ENCODE data around the gene SUSD4.

The SUSD4 gene

GRCh38 chr1:223228201-223228600, 135.8 kb downstream of the SUSD4 start:
- DNase-seq (ENCODE audit: low read depth) = no peak

GRCh38 chr1:223227486-223228196, 136.3 kb downstream of the SUSD4 start:
- no peak for DNase-seq (ENCODE audit: low read depth)

DNA sequence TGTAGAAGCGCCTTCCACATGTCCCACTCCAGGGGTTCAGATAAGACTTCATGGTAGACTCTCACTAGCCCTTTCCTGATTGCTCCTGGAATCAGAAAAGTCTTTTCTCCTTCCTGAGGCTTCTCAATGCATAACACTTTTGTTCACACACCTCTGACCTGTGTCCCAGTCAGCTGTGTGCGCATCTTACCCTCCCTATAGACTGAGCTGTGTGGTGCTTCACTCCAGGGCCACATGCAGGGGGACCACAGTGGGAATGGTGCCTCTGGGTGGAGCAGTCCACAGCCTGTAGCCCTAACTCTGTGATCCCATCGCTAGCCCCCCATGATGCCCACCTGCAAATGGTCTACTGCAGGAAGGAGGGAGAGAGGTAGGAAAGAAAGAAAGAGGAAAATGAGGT, 136.9 kb downstream of the SUSD4 start:
- no peak for DNase-seq (ENCODE audit: low read depth)

DNA sequence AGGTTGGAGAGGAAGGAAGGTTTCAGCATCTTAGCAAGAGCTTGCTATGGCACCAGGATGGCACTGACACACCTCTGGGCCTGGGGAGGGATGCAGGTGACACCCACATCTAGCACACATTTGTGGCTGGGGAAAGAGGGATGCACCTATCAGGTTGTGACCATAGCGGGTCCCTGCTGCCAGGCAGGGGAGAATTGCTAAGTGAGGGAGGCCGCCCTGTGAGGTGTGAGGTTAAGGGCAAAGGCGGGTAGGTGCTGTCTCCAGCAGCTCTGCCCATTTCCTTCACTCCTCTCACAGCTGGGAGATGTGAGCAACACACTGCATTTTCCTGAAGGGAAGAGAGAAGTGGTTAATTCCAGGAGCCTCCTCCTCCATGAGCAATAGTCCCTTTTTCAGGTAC, 137.7 kb downstream of the SUSD4 start:
- DNase-seq (ENCODE audit: low read depth) = no peak

- DNase-seq (ENCODE audit: low read depth) = no peak
These were observed 138.5 kb downstream of the SUSD4 start for GRCh38 chr1:223225481-223225880.

DNA sequence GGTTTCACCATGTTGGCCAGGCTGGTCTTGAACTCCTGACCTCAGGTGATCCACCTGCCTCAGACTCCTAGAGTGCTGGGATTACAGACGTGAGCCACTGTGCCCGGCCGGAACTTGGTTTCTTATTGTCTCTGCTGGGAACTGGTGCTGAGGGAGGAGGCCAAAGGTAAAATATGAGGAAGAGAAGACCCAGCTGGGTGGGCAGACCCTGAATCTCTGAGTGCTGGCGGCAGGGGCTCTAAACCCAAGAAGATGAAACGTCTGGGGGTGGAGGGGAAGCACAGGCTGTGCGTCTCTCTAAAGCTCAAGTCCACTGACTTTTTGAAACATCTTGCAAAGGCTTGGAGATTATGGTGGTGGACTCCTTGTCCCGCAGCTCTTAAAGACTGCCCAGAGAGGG, 138.9 kb downstream of the SUSD4 start:
- no peak for DNase-seq (ENCODE audit: low read depth)

DNA sequence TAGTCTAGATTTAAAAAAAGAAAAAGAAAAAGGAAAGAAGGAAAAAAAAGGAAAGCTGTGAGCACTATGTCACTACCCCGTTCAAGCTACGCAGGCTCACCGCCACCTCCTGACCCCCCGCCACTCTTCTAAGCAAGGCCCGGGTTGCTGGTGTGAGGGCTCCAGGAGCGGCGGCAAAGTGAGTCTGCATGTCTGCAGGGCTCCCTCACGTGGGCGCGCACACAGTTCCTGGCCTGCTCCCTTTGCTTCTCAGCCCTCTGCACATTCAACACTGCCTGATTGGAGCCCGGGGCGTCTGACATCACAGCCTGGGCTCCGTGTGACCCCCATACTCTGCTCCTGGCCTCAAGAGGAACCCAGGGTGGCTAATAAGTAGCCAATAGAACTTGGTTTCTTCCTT, 139.5 kb downstream of the SUSD4 start:
- no peak for DNase-seq (ENCODE audit: low read depth)

GRCh38 chr1:223223091-223223995, 140.6 kb downstream of the SUSD4 start:
- no peak for DNase-seq (ENCODE audit: low read depth)

GRCh38 chr1:223222377-223222776, 141.6 kb downstream of the SUSD4 start:
- DNase-seq (ENCODE audit: low read depth) = no peak

DNA sequence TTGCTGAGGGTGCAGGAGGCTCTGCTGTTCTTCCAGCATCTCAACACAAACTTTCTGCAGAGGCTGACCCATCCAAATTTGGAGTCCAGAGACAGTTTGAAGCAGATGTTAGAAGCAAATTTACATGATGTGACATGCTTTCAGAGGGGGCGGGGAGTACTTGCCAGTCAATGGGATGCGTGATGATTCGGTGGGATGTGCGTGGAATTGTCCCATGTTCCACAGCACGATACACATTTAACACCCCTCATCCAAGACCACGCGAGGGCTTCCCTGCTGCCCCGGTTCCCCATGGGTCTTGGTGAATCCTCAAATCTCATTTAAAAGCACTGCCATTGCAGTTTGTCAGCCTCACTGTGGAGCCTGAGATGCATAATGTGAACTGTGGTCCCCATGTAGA, 142.3 kb downstream of the SUSD4 start:
- no peak for DNase-seq (ENCODE audit: low read depth)

GRCh38 chr1:223219846-223220610, 143.9 kb downstream of the SUSD4 start:
- no peak for DNase-seq (ENCODE audit: low read depth)

DNA sequence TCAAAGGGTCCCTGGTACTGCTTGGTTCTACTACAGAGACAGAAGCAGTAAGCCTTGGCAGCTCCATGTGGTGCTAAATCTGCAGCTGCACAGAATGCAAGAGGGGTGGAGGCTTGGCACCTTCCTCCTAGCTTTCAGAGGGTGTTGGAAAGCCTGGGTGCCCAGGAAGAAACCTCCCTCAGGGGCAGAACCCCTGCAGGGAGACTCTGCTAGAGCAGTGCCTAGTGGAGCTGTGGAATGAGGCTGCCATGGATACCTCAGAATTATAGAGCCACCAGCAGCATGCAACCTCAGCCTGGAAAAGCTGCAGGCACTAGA, 144.7 kb downstream of the SUSD4 start:
- no peak for DNase-seq (ENCODE audit: low read depth)

DNA sequence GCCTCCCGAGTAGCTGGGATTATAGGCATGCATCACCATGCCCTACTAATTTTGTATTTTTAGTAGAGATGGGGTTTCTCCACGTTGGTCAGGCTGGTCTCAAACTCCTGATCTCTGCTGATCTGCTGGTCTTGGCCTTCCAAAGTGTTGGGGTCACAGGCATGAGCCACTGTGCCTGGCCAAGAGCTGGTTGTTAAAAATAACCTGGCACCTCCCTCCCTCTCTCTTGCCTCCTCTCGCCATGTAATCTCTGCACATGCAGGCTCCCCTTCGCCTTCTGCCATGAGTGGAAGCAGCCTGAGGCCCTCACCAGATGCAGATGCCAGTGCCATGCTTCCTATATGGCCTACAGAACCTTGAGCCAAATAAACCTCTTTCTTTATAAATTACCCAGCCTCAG, 146.2 kb downstream of the SUSD4 start:
- no peak for DNase-seq (ENCODE audit: low read depth)

DNA sequence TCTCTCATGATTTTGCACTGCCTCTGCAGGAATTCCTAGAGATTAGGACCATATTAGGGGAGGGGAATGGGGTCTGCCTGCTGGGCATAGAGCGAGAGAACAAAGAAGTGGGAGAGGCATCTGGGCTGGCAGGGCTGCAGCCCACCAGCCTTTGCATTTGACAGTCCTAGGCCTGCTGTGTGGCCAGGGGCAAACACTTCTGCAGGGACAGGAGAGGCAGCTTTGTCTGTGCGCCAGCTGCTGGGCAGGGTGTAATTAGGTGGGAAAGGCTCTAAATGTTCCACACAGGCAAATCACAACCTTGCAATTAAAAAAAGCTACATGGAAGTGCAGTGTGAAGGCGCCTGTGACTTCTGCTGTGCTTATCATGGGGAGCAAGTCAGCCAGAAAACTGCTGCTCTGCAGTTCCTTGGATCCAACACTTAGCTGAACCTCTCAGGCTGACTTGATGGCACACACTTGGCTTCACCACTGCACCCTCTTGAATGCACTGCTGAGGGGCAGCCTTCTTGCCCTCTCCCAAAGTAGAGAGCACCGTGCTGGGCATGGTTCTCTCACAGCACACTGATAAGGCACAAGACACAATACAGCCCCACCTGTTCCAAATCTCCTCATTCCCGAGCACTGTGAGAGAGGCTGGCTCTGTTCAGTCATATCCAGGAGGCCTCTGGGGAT, 147.3 kb downstream of the SUSD4 start:
- no peak for DNase-seq (ENCODE audit: low read depth)

DNA sequence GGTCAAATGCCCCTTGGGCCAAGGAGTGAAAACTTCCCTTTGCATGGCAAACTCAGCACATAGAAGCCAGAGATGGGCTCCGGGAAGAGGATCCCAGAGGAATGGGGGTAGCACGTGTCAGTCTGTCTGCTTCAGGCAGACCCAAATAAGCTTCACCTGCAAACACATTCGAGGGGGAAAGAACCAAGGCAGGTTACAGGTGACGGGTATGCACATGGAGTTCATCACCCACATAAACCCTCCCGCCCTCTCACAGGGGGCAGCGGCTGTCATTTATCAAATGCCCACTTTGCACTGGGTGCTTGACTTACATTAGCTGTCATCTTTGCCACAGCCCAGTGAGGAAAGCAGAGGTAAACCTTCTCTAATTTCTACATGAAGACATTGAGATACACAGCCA, 147.9 kb downstream of the SUSD4 start:
- DNase-seq (ENCODE audit: low read depth) = no peak

GRCh38 chr1:223215026-223215425, 148.9 kb downstream of the SUSD4 start:
- DNase-seq (ENCODE audit: low read depth) = no peak

- no peak for DNase-seq (ENCODE audit: low read depth)
These were observed 149.6 kb downstream of the SUSD4 start for GRCh38 chr1:223214261-223214807.

DNA sequence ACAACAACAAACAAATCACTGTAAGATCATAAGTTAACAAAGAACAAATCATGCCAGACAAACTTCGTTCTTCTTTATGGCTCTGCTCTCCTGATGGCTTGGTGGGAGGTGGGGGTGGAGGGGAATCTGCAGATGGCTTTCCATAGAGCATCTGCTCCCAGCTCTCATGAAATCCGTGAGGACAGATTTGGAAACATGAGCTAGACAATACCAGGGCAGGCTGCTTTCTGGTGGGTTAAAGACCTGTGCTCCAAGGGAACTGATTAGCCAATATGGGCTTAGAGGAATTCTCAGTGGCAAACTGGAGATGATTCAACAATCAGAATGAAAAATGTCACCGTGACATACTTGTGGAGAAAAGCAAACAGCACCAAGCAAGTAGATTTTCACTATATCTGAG, 151.5 kb downstream of the SUSD4 start:
- no peak for DNase-seq (ENCODE audit: low read depth)

DNA sequence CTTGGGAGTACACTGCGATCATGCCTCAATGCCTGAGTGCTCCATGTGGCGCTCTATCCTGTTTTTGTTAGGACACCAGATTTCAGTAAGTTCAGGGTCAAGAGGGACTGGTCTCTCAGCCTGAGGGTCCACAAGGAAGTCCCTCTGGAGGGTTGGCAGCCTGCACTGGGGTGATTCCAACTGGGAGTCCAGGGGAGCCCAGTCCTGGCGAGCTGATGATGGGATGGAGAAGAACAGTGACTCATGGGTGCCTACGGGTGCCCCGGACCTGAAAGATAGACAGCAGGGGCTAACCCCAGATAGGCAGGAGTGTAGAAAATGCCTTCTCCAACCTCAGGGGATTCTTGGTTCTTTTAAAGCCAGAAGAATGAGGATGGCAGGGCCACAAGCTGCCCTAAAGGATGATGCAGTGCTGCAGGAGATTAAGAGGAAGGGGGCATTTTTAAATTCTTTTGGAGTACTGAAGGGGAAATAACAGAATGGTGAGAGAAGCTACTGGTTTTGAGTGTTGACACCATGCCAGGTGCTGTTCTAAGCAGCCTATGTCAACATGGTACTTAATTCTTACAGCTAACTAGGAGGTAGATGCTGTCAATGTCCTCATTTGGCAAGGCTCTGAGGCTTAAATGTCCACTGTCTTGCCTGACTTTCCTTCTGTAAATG, 152.5 kb downstream of the SUSD4 start:
- DNase-seq (ENCODE audit: low read depth) = no peak

GRCh38 chr1:223210788-223211120, 153.2 kb downstream of the SUSD4 start:
- no peak for DNase-seq (ENCODE audit: low read depth)

DNA sequence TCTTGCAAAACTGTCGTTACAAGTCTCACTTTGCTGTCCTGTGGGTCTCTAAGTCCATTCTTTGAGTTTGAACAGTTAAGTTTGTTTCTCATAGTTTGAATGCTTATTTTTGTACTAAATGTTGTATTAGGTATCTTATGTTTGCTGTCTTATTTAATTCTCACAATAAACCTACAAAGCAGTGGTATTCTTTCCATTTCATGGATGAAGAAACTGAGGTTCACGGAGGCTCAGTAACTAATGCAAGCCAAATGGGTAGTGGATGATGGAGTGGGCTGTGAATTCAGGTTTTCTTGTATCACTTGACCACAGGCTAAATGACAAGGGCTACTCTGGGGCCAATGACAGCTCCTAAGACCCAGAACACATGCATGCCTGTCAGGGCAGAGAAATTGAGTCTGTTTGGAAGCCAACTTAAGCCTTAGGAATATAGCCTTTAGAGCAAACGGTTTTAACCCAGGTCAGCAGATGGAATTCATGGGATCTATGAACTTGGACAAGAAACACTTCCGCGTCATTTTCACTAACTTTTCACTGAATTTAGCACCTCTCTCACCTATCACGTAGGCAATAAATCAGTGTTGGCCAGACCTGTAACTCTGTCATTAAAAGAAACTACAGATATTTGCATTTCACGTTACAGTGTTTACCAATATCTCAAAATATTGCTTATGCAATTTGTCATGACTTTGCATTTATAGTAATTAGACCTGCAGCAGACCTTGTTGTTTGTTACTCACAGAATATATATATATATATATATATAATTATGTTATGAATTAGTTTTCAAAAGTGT, 153.8 kb downstream of the SUSD4 start:
- no peak for DNase-seq (ENCODE audit: low read depth)
